DOHH2 (cell line): ENCODE measurements around the gene CYB561.
"Not testable (repeated sequence)": the region's sequence is repeated elsewhere in the genome, so short reads cannot be mapped to it uniquely, and the experiment has no call there.

Experiments used
- EZH2phosphoT487 ChIP-seq: fragments of 200-600 bp; sonication (generic); IDR thresholded peaks from 2 replicates; pipeline ENCODE4 v1.6.1; 2017; ENCODE audit warnings: borderline replicate concordance, mild to moderate bottlenecking, antibody characterized with exemption, low read length, moderate library complexity, mixed read lengths
- TF ChIP-seq, protein P1 (sequence below): fragments of 200-600 bp; sonication (generic); IDR thresholded peaks from one replicate; pipeline ENCODE4 v1.5.1; 2014; ENCODE audit warnings: antibody characterized with exemption, mild to moderate bottlenecking, low read depth, low read length; ENCODE audit not compliant: poor library complexity, severe bottlenecking

DNA sequence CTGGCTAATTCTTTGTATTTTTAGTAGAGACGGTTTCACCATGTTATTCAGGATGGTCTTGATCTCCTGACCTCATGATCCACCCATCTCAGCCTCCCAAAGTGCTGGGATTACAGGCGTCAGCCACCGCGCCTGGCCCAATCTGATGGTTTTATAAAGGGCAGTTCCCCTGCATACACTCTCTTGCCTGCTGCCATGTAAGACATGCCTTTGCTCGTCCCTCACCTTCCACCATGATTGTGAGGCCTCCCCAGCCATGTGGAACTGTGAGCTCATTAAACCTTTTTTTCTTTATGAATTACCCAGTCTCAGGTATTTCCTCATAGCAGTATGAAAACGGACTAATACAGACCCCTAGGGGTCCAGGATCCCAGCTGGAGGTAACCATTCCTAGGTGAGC is 22.0 kb upstream of the CYB561 start:
- TF ChIP-seq, protein P1, sequence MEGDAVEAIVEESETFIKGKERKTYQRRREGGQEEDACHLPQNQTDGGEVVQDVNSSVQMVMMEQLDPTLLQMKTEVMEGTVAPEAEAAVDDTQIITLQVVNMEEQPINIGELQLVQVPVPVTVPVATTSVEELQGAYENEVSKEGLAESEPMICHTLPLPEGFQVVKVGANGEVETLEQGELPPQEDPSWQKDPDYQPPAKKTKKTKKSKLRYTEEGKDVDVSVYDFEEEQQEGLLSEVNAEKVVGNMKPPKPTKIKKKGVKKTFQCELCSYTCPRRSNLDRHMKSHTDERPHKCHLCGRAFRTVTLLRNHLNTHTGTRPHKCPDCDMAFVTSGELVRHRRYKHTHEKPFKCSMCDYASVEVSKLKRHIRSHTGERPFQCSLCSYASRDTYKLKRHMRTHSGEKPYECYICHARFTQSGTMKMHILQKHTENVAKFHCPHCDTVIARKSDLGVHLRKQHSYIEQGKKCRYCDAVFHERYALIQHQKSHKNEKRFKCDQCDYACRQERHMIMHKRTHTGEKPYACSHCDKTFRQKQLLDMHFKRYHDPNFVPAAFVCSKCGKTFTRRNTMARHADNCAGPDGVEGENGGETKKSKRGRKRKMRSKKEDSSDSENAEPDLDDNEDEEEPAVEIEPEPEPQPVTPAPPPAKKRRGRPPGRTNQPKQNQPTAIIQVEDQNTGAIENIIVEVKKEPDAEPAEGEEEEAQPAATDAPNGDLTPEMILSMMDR, result not testable (repeated sequence)
- TF ChIP-seq EZH2phosphoT487, result not testable (repeated sequence)
